GM13976 (cell line): ENCODE measurements around the gene NYAP1.

Experiments
- DNase-seq: peaks from one replicate; pipeline ENCODE4 v3.0.0; 2012; ENCODE audit warnings: low spot score
- in situ Hi-C: fragments of 300-500 bp; cut with MboI; formaldehyde crosslinking; loops from one replicate; pipeline ENCODE4 v1.12.0; 2022; ENCODE audit warnings: low sequenced_read_pairs, mixed read lengths, inconsistent platforms; ENCODE audit not compliant: unreplicated experiment
- TF ChIP-seq, protein P1 (sequence below): IDR thresholded peaks from 2 replicates; pipeline ENCODE4 v1.5.1; 2012; ENCODE audit warnings: borderline replicate concordance, mild to moderate bottlenecking; ENCODE audit not compliant: insufficient read depth; ENCODE audit errors: extremely low read depth, missing control alignments, control extremely low read depth

Gene NYAP1

DNA sequence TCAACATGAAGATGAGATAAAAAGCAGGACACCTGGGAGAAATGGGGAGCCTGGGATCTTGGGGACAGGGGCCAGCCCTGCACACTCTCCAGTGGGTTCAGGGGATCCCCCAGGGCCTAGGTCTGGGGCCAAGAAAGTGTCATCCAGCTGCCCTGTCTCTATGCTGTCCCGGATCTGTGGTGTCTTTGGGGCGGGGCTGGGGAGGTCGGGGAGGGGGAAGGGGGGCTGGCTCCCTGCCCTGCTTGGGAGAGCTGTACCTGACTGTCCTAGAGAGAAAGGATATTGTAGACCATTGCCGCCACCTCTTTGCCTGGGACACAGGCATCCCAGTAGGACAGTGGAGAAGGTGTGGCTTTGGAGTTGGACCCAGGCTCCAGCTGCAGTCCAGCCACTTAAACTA lies 12.7 kb upstream of the NYAP1 start:
- TF ChIP-seq, protein P1, sequence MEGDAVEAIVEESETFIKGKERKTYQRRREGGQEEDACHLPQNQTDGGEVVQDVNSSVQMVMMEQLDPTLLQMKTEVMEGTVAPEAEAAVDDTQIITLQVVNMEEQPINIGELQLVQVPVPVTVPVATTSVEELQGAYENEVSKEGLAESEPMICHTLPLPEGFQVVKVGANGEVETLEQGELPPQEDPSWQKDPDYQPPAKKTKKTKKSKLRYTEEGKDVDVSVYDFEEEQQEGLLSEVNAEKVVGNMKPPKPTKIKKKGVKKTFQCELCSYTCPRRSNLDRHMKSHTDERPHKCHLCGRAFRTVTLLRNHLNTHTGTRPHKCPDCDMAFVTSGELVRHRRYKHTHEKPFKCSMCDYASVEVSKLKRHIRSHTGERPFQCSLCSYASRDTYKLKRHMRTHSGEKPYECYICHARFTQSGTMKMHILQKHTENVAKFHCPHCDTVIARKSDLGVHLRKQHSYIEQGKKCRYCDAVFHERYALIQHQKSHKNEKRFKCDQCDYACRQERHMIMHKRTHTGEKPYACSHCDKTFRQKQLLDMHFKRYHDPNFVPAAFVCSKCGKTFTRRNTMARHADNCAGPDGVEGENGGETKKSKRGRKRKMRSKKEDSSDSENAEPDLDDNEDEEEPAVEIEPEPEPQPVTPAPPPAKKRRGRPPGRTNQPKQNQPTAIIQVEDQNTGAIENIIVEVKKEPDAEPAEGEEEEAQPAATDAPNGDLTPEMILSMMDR, result no peak
- in situ Hi-C loops, result loop anchor here (25.0 kb wide), 2 partner anchors 91 to 391 kb away; partner anchors contain the start of genes SAP25, SLC12A9 and TRIP6
- no peak for DNase-seq

DNA sequence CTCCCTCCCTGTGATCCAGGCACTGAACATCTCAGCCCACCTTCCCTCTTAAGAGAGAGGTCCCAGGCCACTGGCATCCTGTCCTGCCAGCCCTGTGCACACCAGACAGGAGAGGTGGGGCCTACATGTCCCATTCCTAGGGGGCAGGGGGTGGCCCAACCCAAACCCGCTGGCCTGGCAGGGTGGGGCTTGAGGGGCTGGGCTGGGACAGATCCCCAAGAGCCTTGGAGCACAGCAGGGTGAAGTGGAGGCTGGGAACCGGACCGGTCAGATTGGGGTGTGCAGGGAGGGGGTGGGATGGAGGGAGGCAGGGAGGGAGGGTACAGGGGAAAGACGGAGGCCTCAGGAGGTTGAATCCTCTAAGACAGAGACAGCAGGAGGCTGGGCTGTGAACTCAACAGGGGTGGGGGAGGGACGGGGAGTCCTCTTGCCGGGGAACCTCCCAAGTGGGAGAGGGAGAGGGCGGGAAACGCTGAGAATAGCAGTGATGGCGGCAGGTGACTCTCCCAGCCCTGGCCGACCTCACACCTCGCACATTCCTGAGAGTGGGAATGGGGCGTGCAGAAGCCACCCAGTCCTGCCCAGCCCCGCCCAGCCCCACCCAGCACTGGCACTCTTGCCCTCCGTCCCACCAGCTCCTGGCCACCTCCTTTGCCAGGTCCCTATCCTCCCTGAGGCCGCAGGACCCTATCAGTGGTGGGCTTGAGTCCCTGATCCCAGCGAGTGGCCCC lies 11.4 kb upstream of the NYAP1 start:
- TF ChIP-seq, protein P1, result no peak
- in situ Hi-C loops, result loop anchor here (25.0 kb wide), 2 partner anchors 90 to 390 kb away; partner anchors contain the start of genes SAP25, SLC12A9 and TRIP6
- DNase-seq, result no peak

GRCh38 chr7:100472854-100473499 lies 10.8 kb upstream of the NYAP1 start:
- in situ Hi-C loops, result loop anchor here (25.0 kb wide), 2 partner anchors 89 to 389 kb away; partner anchors contain the start of genes SAP25, SLC12A9 and TRIP6
- DNase-seq, result peak; percentile 68
- TF ChIP-seq, protein P1, result no peak

- in situ Hi-C loops, result no loop called here
- TF ChIP-seq, protein P1, result no peak
- no peak for DNase-seq
Measured at GRCh38 chr7:100475549-100475948, 8.2 kb upstream of the NYAP1 start.

DNA sequence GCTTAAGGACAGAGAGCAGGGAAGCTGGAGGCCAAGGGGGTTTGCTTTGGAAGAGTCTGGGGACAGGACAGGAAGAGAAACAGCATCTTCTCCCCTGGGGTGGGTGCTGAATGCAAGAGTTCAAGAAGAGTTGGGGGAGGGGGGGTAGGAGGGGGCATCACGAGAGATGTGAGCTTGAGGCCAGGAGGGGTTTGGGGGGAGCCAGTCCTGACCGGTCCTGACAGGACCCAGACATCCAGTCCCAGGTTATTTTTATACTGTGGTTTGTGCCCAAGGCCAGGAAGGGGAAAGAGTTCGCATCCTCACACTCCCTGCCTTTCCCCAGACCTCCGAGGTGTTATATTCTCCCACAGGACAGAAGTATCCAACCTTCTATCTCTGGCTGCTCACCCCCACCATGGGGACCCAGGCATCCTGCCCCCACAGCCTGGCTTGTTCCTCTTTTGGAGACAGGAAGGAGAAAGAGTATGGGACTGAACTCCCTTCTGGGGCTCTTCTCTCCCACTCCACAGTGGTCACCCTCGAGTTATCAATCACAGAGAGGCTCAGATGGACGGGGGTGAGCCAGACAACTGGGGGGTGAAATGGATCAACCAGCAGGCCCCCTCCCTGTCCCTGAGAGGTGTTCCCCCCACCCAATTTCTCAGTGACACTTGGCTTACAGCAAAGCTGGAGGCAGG lies 7.5 kb upstream of the NYAP1 start:
- in situ Hi-C loops, result no loop called here
- TF ChIP-seq, protein P1, result no peak
- DNase-seq, result no peak

- TF ChIP-seq, protein P1, result peak; percentile 60
- in situ Hi-C loops, result no loop called here
- peak; percentile 70 for DNase-seq
Measured at GRCh38 chr7:100476903-100477870, 6.5 kb upstream of the NYAP1 start.
